GM12878 (cell line): Measurements from ENCODE around the gene HERC4. TPM values are rescaled to one million over a fixed set of nuclear protein-coding genes. Genes with fewer than 3 reads are reported as not detected.

Experiments
- ATAC-seq: fragments of 200-7000 bp; cut with Tn5 transposase; 3 replicates; pipeline ENCODE4 v1.9.1; 2020; ENCODE audit warnings: mild to moderate bottlenecking, moderate library complexity
- BruUV-seq: library from RNA; stranded (reverse); fragments of 400-500 nt; replicated peaks from 2 replicates; lab custom pipeline; 2021; lab: Mats Ljungman, UMichigan
- CTCF ChIA-PET: fragments of 300-600 bp; sonication (Branson Sonifier 250); formaldehyde crosslinking; extraction: SDS; loops from one replicate; lab custom pipeline; 2021; ENCODE audit warnings: inconsistent platforms; lab: Yijun Ruan, JAX
- POLR2A ChIA-PET: fragments of 350-600 bp; formaldehyde crosslinking; extraction: SDS; loops from one replicate; lab custom pipeline; 2021; ENCODE audit warnings: inconsistent platforms; lab: Charles Lee
- RAD21 ChIA-PET: fragments of 300-600 bp; sonication (Branson Sonifier 250); formaldehyde crosslinking; loops from one replicate; lab custom pipeline; 2023; ENCODE audit warnings: antibody characterized with exemption; ENCODE audit not compliant: unreplicated experiment; lab: Charles Lee
- SMC1A ChIA-PET: fragments of 300-600 bp; sonication (Branson Sonifier 250); formaldehyde crosslinking; loops from one replicate; lab custom pipeline; 2023; ENCODE audit not compliant: unreplicated experiment, uncharacterized antibody; lab: Charles Lee
- DNase-seq: peaks from one replicate; pipeline ENCODE4 v3.0.0-alpha.2; 2011; ENCODE audit warnings: low read depth, low spot score
- FAIRE-seq: peaks from 3 replicates; lab custom pipeline; 2011; peaks lifted over from hg19 to GRCh38; lab: Jason Lieb, UNC
- H2AFZ ChIP-seq: 2 replicates; pipeline ENCODE4 v1.6.0; 2011; ENCODE audit warnings: low read depth, low read length, control low read depth; ENCODE audit not compliant: control insufficient read depth
- H3K27ac ChIP-seq: 2 replicates; pipeline ENCODE4 v1.5.1; 2011; ENCODE audit warnings: control low read depth; ENCODE audit not compliant: control insufficient read depth, insufficient read depth
- H3K27me3 ChIP-seq, 2 experiments: replicated peaks in 1 of 2; 2 replicates each; pipeline versions ENCODE4 v1.6.0 to v1.6.1; 2011; ENCODE audit warnings: low read length in 1 of 2; ENCODE audit not compliant: control insufficient read depth in 2 of 2, insufficient read depth in 2 of 2
- H3K36me3 ChIP-seq, 2 experiments: 2 replicates each; pipeline ENCODE4 v1.5.1; 2011; ENCODE audit warnings: low read length in 1 of 2; ENCODE audit not compliant: control insufficient read depth in 2 of 2, insufficient read depth in 2 of 2
- H3K4me1 ChIP-seq: 2 replicates; pipeline ENCODE4 v1.6.1; 2011; ENCODE audit warnings: mild to moderate bottlenecking, low read length, moderate library complexity, mixed read lengths; ENCODE audit not compliant: control insufficient read depth, insufficient read depth
- H3K4me2 ChIP-seq: 2 replicates; pipeline ENCODE4 v1.6.0; 2011; ENCODE audit warnings: control low read depth; ENCODE audit not compliant: control insufficient read depth, insufficient read depth
- H3K4me3 ChIP-seq: fragments of 200-600 bp; sonication (generic); 2 replicates; pipeline ENCODE4 v1.5.1; 2016
- H3K79me2 ChIP-seq: 2 replicates; pipeline ENCODE4 v1.6.0; 2011; ENCODE audit warnings: low read length; ENCODE audit not compliant: control insufficient read depth, insufficient read depth
- H3K9ac ChIP-seq: 2 replicates; pipeline ENCODE4 v1.8.0; 2011; ENCODE audit warnings: low read length, control low read depth, mixed read lengths; ENCODE audit not compliant: control insufficient read depth, insufficient read depth
- H3K9me3 ChIP-seq: replicated peaks from 3 replicates; pipeline ENCODE4 v1.5.1; 2011; ENCODE audit warnings: mild to moderate bottlenecking, low read length; ENCODE audit not compliant: control insufficient read depth, insufficient read depth
- H4K20me1 ChIP-seq: 2 replicates; pipeline ENCODE4 v1.6.0; 2011; ENCODE audit not compliant: control insufficient read depth, insufficient read depth
- ASH2L ChIP-seq: fragments of 300-600, 200-600 bp; sonication (generic); IDR thresholded peaks from 2 replicates; pipeline ENCODE4 v1.6.1; 2017; ENCODE audit warnings: low read depth, mild to moderate bottlenecking, borderline replicate concordance
- BHLHE40 ChIP-seq, 2 experiments: fragments of 450-650 bp in 1 of 2; IDR thresholded peaks; 2 replicates each; pipeline ENCODE4 v1.6.1; 2011 to 2017; ENCODE audit warnings: low read depth in 2 of 2, borderline replicate concordance in 1 of 2, improper control_type of control experiment in 1 of 2, low read length in 1 of 2, mild to moderate bottlenecking in 1 of 2
- CHD1 ChIP-seq: IDR thresholded peaks from 2 replicates; pipeline ENCODE4 v1.6.1; 2012; ENCODE audit warnings: low read depth, low read length, improper control_type of control experiment
- DPF2 ChIP-seq: fragments of 450-650 bp; IDR thresholded peaks from 2 replicates; pipeline ENCODE4 v1.6.1; 2017; ENCODE audit warnings: mild to moderate bottlenecking
- ETV6 ChIP-seq, 2 experiments: fragments of 450-650 bp in 1 of 2; IDR thresholded peaks in 1 of 2; conservative IDR thresholded peaks in 1 of 2; 2 replicates each; pipeline ENCODE4 v1.6.1; 2014; ENCODE audit warnings: antibody characterized with exemption in 1 of 2, borderline replicate concordance in 1 of 2, low read depth in 1 of 2, mild to moderate bottlenecking in 1 of 2, moderate library complexity in 1 of 2
- EZH2 ChIP-seq: IDR thresholded peaks from 2 replicates; pipeline ENCODE4 v1.6.1; 2012; ENCODE audit warnings: low read depth, mild to moderate bottlenecking, control low read depth, inconsistent platforms, low read length, borderline replicate concordance; ENCODE audit not compliant: control insufficient read depth
- IRF5 ChIP-seq: fragments of 450-650 bp; IDR thresholded peaks from 2 replicates; pipeline ENCODE4 v1.6.1; 2017; ENCODE audit warnings: borderline replicate concordance
- MEF2A ChIP-seq: IDR thresholded peaks from 2 replicates; pipeline ENCODE4 v1.6.1; 2011; ENCODE audit warnings: low read depth, mild to moderate bottlenecking, low read length, moderate library complexity; ENCODE audit not compliant: insufficient read depth
- NKRF ChIP-seq: fragments of 450-650 bp; conservative IDR thresholded peaks from 2 replicates; pipeline ENCODE4 v1.6.1; 2017; ENCODE audit warnings: mild to moderate bottlenecking, moderate library complexity
- TCF3 ChIP-seq: IDR thresholded peaks from 2 replicates; pipeline ENCODE4 v1.6.1; 2012; ENCODE audit warnings: low read depth, mild to moderate bottlenecking, low read length, borderline replicate concordance; ENCODE audit not compliant: insufficient read depth
- ZNF217 ChIP-seq: fragments of 450-650 bp; IDR thresholded peaks from 2 replicates; pipeline ENCODE4 v1.6.1; 2017; ENCODE audit warnings: antibody characterized with exemption, mild to moderate bottlenecking
- ZZZ3 ChIP-seq: IDR thresholded peaks from 2 replicates; pipeline ENCODE4 v1.6.1; 2011; ENCODE audit warnings: low read depth; ENCODE audit not compliant: control insufficient read depth, insufficient read length
- WGBS: methylation state at CpG from one replicate; pipeline ENCODE4 v1.1.6; 2016; ENCODE audit warnings: low lambda C conversion rate; ENCODE audit not compliant: insufficient replicate concordance, insufficient coverage; ENCODE audit errors: missing lambda C conversion rate; 5-methylcytosine and 5-hydroxymethylcytosine counted together
- in situ Hi-C: fragments of 300-500 bp; cut with MboI; formaldehyde crosslinking; loops from 9 replicates; pipeline ENCODE4 v1.14.3; 2018; ENCODE audit warnings: mixed read lengths
- intact Hi-C: fragments of 100-400 bp; cut with micrococcal nuclease; formaldehyde crosslinking; loops from one replicate; pipeline ENCODE4 v1.14.2; 2022; ENCODE audit not compliant: unreplicated experiment
- polyA plus RNA-seq, 11 experiments: library from polyadenylated mRNA; depleted of rRNA in 4 of 11; unstranded in 6 of 11; stranded (reverse) in 5 of 11; fragments of >200 nt; fragmentation: Nextera tagmentation in 4 of 11; fragmentation: Illumina TruSeq in 1 of 11; extraction: Ambion mirVana in 4 of 11; extraction: Trizol in 1 of 11; gene quantifications; 1 replicate in 1 of 11; 2 replicates in 10 of 11; pipeline versions ENCODE4 v1.2.1 to v1.2.3, GENCODE V29; 2011 to 2016; ENCODE audit warnings: inconsistent platforms in 2 of 11, missing spikeins in 2 of 11, low read depth in 1 of 11
- total RNA-seq, 4 experiments: library from RNA; depleted of rRNA in 3 of 4; stranded (reverse); fragments of >200 nt in 3 of 4; fragmentation: Illumina TruSeq in 1 of 4; extraction: Trizol in 1 of 4; gene quantifications; 2 replicates each; pipeline versions ENCODE4 v1.2.1 to v1.2.3, GENCODE V29; 2013 to 2021

HERC4 gene
- total and polyA plus RNA-seq, 10 of the 15 experiments (the other 5 are each of a cell fraction or from before 2014, with no cell fraction given) = 9.7 to 36.8 (median 23.4) TPM

GRCh38 chr10:67884313-67884841 is 190.7 kb downstream of the HERC4 start, which contains the start of gene SIRT1 (continued):
- TF ChIP-seq NKRF = peak; percentile 85

GRCh38 chr10:67883710-67884312 is 191.3 kb downstream of the HERC4 start:
- Histone ChIP-seq H2AFZ (peak overlapping the region; percentile 80), H3K36me3 (0 out of 4 replicates have a peak, but pooled peaks cover 0 to 3% of the 10 kb centered on the region in 2 experiments), H3K4me2 (peak overlapping the region; percentile 82), H3K9ac (peak overlapping the region; percentile 40; the same call in 1 of the 2 replicates), H3K4me3 (peak overlapping the region; percentile 40), H3K9me3 (no peaks in the 10 kb centered on the region), H4K20me1 (no peaks in the 10 kb centered on the region), H3K4me1 (peaks cover 4% of the 10 kb centered on the region), H3K27me3 (no peaks in the 10 kb centered on the region), H3K79me2 (peaks cover 30% of the 10 kb centered on the region), H3K27ac (peak overlapping the region; percentile 47)
- RAD21 ChIA-PET = interaction anchor here (0.9 to 2.1 kb wide), 5 partner anchors 11 to 192 kb away, joined by 3 to 13 read pairs (median 5); no protein-coding TSS in a partner anchor
- TF ChIP-seq TCF3 = no peak
- TF ChIP-seq CHD1 = no peak
- peak in 1 of 2 experiments; percentile 28; a peak in 1 of 4 replicates for TF ChIP-seq BHLHE40 (IDR thresholded peaks at IDR 0.05; ENCODE audit: borderline replicate concordance in 1 of 2, low read depth in 2 of 2, low read length in 1 of 2)
- TF ChIP-seq ZNF217 = 0 out of 2 replicates have a peak, but pooled peaks have one; percentile 22
- TF ChIP-seq MEF2A = no peak
- no peak for TF ChIP-seq ZZZ3
- TF ChIP-seq ASH2L = 0 out of 2 replicates have a peak, but pooled peaks have one; percentile 32
- no peak for TF ChIP-seq ETV6 (conservative IDR thresholded peaks at IDR 0.05 in 1 of 2, IDR thresholded peaks at IDR 0.05 in 1 of 2; ENCODE audit: borderline replicate concordance in 1 of 2, low read depth in 1 of 2)
- TF ChIP-seq DPF2 = no peak
- no peak for TF ChIP-seq IRF5
- no peak for TF ChIP-seq EZH2
- intact Hi-C loops = loop anchor here (5.0 to 10.0 kb wide), 2 partner anchors 191 to 448 kb away; partner anchors contain the start of genes HERC4, HNRNPH3 and PBLD
- ATAC-seq (no peak), DNase-seq (no peak), FAIRE-seq (no peak)
- CTCF ChIA-PET = interaction anchor here (0.6 to 2.3 kb wide), 12 partner anchors 11 to 419 kb away, joined by 3 to 15 read pairs (median 4); no protein-coding TSS in a partner anchor
- POLR2A ChIA-PET = interaction anchor here (1.1 kb wide), 2 partner anchors 34 to 188 kb away, joined by 3 to 7 read pairs; no protein-coding TSS in a partner anchor
- 17% methylated on average over 13 of the region's 13 CpGs for WGBS
- in situ Hi-C loops = no loop called here
- BruUV-seq = TSS peak; percentile 76
- SMC1A ChIA-PET = interaction anchor here (0.6 to 2.0 kb wide), 16 partner anchors 8 to 446 kb away, joined by 3 to 11 read pairs (median 3); no protein-coding TSS in a partner anchor
